GM18861 (cell line): ENCODE results near the gene KCNIP4.

Experiments
- ATAC-seq: cut with Tn5 transposase; IDR thresholded peaks from one replicate; pipeline ENCODE4 v1.9.1; 2021; ENCODE audit not compliant: unreplicated experiment

The KCNIP4 gene

DNA sequence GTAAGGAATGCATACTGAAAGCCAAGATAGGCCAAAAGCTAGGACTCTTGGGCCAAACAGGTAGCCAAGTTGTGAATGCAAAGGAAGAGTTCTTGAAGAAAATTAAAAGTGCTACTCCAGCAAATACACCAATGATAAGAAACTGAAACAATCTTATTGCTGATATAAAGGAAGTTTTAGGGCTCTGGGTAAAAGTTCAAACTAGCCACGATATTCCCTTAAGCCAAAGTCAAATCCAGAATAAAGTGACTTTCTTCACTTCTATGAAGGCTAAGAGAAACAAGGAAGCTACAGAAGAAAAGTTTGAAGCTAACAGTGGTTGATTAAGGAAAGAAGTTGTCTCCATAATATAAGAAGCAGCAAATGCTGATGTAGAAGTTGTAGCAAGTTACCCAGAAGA lies 850.7 kb downstream of the KCNIP4 start:
- no peak for ATAC-seq

DNA sequence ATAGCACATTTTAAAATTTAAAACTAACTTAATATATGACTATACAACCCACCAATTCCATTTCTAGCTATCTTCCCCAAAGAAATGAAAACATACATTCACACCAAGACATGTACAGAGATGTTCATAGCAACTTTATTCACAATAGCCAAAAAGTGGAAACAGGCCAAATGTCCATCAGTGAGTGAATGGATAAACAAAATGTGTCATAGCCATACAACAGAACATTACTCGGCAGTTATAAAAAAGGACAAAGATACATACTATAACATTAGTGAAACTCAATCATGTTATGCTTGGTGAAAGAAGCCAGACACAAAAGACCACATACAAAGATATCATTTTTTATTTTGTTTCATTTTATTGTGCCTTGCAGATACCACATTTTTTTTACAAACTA lies 851.5 kb downstream of the KCNIP4 start:
- no peak for ATAC-seq

GRCh38 chr4:21092531-21092930 lies 856.0 kb downstream of the KCNIP4 start:
- ATAC-seq: no peak

DNA sequence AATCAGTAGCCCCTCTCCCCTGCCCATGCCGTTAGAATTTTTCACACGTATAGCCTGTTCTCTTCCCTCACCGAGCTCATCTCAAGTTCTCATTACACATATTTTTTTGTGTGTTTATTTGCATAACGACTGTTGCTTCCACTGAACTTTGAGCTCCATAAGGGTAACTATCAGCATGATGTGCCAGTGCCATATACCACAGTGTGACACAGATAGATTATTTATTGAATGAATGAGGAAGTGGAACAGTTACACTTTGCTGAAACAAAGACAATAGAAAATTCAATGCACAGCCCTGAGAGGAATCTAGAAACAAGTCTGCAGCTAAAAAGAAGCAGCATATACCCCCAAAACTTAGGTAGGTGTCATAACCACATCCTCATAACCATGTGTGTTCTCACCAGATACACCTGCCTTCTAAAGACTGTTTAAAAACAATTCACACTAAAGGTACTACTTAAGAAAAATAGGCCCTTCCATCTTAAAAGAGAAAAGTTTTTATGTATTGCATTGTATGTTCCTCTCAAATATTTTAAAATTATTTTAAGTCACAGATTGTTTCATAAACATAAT lies 858.4 kb downstream of the KCNIP4 start:
- no peak for ATAC-seq

- no peak for ATAC-seq
Observed at GRCh38 chr4:21083413-21083812, 865.2 kb downstream of the KCNIP4 start.

GRCh38 chr4:21077967-21078366 lies 870.6 kb downstream of the KCNIP4 start:
- ATAC-seq: no peak

GRCh38 chr4:21067351-21067750 lies 881.2 kb downstream of the KCNIP4 start:
- ATAC-seq: no peak

DNA sequence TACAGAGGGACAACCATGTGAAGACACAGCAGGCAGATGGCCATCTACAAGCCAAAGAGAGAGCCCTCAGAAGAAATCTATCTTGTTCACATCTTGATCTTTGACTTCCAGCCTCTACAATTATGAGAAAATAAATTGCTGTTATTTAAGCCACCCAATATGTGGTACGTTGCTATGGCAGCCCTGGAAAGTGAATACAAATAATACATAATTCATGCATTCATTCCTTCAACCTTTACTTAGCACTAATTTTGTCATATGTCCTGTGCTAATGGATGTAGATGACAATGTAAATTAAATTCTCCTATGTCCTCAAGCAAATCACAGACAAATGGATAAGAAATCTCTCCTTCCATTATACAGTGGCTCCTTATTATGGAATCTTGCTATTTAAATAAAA lies 886.7 kb downstream of the KCNIP4 start:
- ATAC-seq: no peak

- ATAC-seq: no peak
Observed at GRCh38 chr4:21046141-21046540, 902.4 kb downstream of the KCNIP4 start.

- ATAC-seq: no peak
Observed at GRCh38 chr4:21045119-21045518, 903.5 kb downstream of the KCNIP4 start.

- ATAC-seq: no peak
Observed at GRCh38 chr4:21041708-21042107, 906.9 kb downstream of the KCNIP4 start.

- no peak for ATAC-seq
Observed at GRCh38 chr4:21034728-21035127, 913.8 kb downstream of the KCNIP4 start.

- no peak for ATAC-seq
Observed at GRCh38 chr4:21032089-21032645, 916.4 kb downstream of the KCNIP4 start.

GRCh38 chr4:21018817-21019216 lies 929.8 kb downstream of the KCNIP4 start:
- no peak for ATAC-seq

DNA sequence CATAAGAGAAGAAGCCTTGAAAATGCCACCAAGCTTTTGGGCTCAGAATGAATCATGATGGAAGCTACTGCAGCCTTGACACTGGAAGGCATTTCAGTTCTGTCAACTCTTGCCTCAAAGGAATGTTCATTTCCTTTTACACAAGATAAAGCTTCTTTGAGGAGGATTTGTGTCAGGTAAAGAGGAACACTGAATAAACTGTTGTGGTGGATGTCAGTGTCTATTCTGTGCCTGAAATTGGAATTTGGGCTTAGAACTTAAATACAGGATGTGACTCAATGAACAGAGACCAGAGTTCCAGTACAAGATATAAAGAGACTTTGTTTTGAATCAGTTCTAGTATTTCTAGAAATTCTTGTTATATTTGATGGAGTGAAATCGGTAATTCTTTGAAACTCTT lies 935.1 kb downstream of the KCNIP4 start:
- ATAC-seq: no peak

DNA sequence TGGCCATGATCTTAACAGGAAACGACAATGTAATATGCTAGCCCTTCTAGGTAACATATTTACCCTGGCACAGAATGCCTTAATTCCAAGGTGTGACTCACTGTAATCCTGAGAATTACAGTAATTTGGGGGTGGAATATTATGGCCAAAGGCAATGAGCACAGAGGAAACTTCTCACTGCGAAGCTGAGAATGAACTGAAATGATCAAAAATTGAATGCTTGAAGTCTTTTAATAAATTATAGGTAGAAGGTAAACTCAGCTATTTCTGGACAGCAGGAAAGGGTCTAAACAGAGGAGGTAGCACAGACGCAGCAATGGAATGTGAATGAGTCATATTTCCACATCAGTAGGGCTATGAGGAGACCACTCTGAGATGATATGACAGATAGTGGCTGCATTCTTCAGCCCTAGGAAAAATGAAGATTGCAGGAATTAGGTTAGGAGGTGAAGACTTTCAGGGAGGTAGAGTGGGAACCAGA lies 935.7 kb downstream of the KCNIP4 start:
- no peak for ATAC-seq

DNA sequence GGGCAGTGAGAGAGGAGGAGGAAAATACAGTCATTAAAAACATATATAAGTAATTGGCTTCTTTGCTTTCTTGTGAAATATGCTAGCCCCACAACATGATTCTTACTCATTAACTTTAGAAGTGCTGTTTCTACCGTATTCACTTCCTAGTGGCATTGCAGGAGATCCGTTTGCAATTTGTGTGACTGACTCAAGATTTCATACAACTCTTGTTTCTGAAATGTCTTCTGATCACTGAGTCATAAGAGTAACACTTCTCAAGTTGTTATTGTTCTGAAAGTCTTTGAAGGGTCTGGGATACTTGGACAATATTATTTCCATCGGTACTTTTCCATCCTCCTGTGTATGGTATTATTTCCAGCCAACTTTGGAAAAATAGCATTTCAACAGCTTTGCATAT lies 937.5 kb downstream of the KCNIP4 start:
- ATAC-seq: no peak

- no peak for ATAC-seq
Observed at GRCh38 chr4:21009956-21010355, 938.6 kb downstream of the KCNIP4 start.

DNA sequence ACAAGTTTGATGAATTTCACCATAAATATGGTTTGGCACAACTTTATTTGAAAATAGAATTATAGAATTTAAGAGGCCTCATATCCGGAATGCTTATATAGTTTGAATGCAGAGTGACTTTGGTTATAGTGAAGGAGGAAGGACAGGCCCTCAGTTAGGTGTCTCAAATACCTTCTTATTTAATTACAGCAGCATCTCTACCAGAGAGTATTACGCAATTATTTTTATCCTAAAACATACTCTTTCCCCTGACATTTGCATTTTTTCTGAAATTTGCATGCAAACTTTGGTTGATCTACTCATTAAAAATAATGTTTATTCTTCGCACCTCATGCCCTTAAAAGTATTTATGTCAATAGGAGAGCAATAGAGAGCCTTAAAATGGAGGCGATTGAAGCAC lies 942.9 kb downstream of the KCNIP4 start:
- ATAC-seq: no peak

- no peak for ATAC-seq
Observed at GRCh38 chr4:21002976-21003375, 945.6 kb downstream of the KCNIP4 start.

- no peak for ATAC-seq
Observed at GRCh38 chr4:21002286-21002685, 946.3 kb downstream of the KCNIP4 start.

DNA sequence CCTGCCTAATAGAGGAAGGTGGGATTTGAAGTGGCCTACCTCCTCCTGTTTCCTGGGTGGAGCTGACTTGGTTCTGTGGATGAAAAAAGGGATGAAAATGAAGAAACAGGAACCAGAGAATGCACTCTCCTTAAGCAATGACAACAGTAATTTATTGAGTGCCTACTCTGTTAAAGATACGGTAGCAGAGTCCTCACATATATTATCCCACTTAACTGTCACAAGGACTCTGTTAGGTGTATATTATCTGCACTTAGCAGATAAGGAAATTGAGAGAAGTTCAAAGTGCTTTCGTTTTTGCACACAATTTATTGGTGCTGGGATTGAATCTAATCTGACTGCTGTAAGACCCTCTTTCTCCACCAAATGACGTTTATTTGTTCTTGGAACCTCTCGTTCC lies 947.1 kb downstream of the KCNIP4 start:
- ATAC-seq: no peak

DNA sequence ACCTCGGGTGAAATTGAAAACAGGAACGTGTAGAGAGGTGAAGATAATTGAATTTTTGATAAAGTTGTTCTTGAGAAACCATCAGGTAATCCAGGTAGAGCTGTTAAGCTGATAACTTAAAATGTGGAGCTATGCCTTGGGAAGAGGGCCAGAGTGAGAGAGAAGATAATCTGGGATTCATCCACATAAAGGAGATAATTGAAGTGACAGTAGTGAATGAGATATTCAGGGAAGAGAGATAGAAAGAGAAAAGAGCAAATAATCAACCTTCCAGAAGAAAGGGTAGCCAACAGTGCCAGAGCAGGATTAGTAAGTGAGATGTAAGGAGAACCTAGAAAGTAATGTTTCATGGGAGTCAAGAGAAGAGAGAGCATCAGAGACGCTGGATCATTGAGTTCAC lies 950.7 kb downstream of the KCNIP4 start:
- no peak for ATAC-seq
